ENCODE data around the gene C13orf42. TPM values are rescaled to one million over a fixed set of nuclear protein-coding genes. Genes with fewer than 3 reads are reported as not detected.

C13orf42 gene
- not detected for total RNA-seq
- under 1 TPM in 1 of 2 donors, not detected in 1; 0.01 TPM for polyA plus RNA-seq
- long read RNA-seq, donor 1 = 0 reads
- long read RNA-seq, donor 2 = 0 reads
- long read RNA-seq, donor 3 = 0 reads

DNA sequence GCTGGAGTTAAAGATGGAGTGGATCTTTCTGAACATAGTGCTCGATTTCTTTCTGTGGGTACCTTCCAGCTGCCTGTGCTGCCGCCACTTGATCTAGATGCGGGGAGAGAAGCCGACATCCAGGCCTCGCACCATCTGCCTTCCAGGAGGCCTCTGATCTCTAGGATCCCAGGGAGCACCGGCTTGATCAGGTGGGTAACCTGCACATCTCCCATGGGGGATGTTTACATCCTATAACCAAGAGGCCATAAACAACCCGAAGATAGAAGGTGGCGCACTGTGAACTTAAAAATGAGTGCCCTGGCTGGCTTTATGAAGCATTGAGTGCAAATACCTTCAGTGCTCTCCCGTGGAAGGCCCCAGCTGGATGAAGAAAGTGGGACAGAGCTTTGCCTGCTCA lies at the start of gene C13orf42:
C13orf42 (minus strand) TSS at position 101 of the 400 bp plus-strand sequence; CDS start at position 36, 65 bp downstream.
- H3K27me3 ChIP-seq = peaks cover 0 to 15% (median 5%) of the 10 kb centered on the region in 7 donors
- H3K4me1 ChIP-seq = no peaks in the 10 kb centered on the region
- H3K9me3 ChIP-seq = no peaks in the 10 kb centered on the region
- no peak within 1 kb of the TSS for H3K4me3 ChIP-seq
- intact Hi-C loops (cut with DNase I) = no loop called here
- TF ChIP-seq, protein P1, sequence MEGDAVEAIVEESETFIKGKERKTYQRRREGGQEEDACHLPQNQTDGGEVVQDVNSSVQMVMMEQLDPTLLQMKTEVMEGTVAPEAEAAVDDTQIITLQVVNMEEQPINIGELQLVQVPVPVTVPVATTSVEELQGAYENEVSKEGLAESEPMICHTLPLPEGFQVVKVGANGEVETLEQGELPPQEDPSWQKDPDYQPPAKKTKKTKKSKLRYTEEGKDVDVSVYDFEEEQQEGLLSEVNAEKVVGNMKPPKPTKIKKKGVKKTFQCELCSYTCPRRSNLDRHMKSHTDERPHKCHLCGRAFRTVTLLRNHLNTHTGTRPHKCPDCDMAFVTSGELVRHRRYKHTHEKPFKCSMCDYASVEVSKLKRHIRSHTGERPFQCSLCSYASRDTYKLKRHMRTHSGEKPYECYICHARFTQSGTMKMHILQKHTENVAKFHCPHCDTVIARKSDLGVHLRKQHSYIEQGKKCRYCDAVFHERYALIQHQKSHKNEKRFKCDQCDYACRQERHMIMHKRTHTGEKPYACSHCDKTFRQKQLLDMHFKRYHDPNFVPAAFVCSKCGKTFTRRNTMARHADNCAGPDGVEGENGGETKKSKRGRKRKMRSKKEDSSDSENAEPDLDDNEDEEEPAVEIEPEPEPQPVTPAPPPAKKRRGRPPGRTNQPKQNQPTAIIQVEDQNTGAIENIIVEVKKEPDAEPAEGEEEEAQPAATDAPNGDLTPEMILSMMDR (IDR thresholded peaks at IDR 0.05) = no peak
- 92 to 95% methylated on average over 9 of the region's 9 CpGs for WGBS, 2 donors
- no peaks in the 10 kb centered on the region for H3K36me3 ChIP-seq
- no peak for ATAC-seq
- H3K27ac ChIP-seq = no peak within 1 kb of the TSS
- no peak for DNase-seq

- ATAC-seq (no peak), DNase-seq (no peak)
- no peaks in the 10 kb centered on the region for H3K36me3 ChIP-seq
- 43 to 51% methylated on average over 4 of the region's 4 CpGs for WGBS, 2 donors
- H3K27me3 ChIP-seq = no peaks in the 10 kb centered on the region
- H3K9me3 ChIP-seq = no peaks in the 10 kb centered on the region
- no peak overlapping the region for H3K27ac ChIP-seq
- H3K4me1 ChIP-seq = peaks cover 0 to 10% (median 0%) of the 10 kb centered on the region in 9 donors
- TF ChIP-seq, protein P1 (IDR thresholded peaks at IDR 0.05) = no peak
- H3K4me3 ChIP-seq = no peak overlapping the region
- intact Hi-C loops (cut with DNase I) = no loop called here
Measured at GRCh38 chr13:51158880-51159518, 47.9 kb upstream of the C13orf42 start.

GRCh38 chr13:51158365-51158764 lies 47.3 kb upstream of the C13orf42 start:
- Histone ChIP-seq H3K4me1 (peaks cover 0 to 14% (median 0%) of the 10 kb centered on the region in 9 donors), H3K4me3 (no peak overlapping the region), H3K36me3 (no peaks in the 10 kb centered on the region), H3K9me3 (no peaks in the 10 kb centered on the region), H3K27ac (no peak overlapping the region), H3K27me3 (no peaks in the 10 kb centered on the region)
- TF ChIP-seq, protein P1 (IDR thresholded peaks at IDR 0.05) = no peak
- ATAC-seq = no peak
- WGBS, 2 donors = 94% methylated on average over 4 of the region's 4 CpGs
- intact Hi-C loops (cut with DNase I) = no loop called here
- DNase-seq = no peak

GRCh38 chr13:51156648-51157047 lies 45.6 kb upstream of the C13orf42 start:
- H3K4me1 ChIP-seq = peaks cover 0 to 14% (median 0%) of the 10 kb centered on the region in 9 donors
- H3K27me3 ChIP-seq = peaks cover 0 to 2% (median 0%) of the 10 kb centered on the region in 7 donors
- ATAC-seq (no peak), DNase-seq (no peak)
- no peak overlapping the region for H3K27ac ChIP-seq
- no peak overlapping the region for H3K4me3 ChIP-seq
- TF ChIP-seq, protein P1 (IDR thresholded peaks at IDR 0.05) = no peak
- no peaks in the 10 kb centered on the region for H3K36me3 ChIP-seq
- no peaks in the 10 kb centered on the region for H3K9me3 ChIP-seq
- 92 to 95% methylated on average over 3 of the region's 3 CpGs for WGBS, 2 donors
- intact Hi-C loops (cut with DNase I) = no loop called here

All from heart right ventricle (tissue), 16 donors.